ENCODE measurements around the gene AACS. TPM values are rescaled to one million over a fixed set of nuclear protein-coding genes. Genes with fewer than 3 reads are reported as not detected.

The AACS gene
- total and polyA plus RNA-seq, 9 donors = 7.5 to 37.8 (median 14.2) TPM

GRCh38 chr12:125125271-125125670, 60.0 kb downstream of the AACS start:
- Histone ChIP-seq H3K27me3 (no peaks in the 10 kb centered on the region), H3K27ac (no peak overlapping the region), H3K9me3 (no peaks in the 10 kb centered on the region), H3K36me3 (no peaks in the 10 kb centered on the region), H3K4me1 (ENCODE audit: insufficient read depth) (no peaks in the 10 kb centered on the region), H3K4me3 (no peak overlapping the region)
- WGBS, 3 donors = 95 to 98% (median 97%) methylated on average over 4 of the region's 4 CpGs
- no peak for TF ChIP-seq EP300 (IDR thresholded peaks at IDR 0.05)
- intact Hi-C loops (cut with DNase I) = no loop called here
- DNase-seq = no peak

- Histone ChIP-seq H3K27me3 (no peaks in the 10 kb centered on the region), H3K36me3 (no peaks in the 10 kb centered on the region), H3K9me3 (no peaks in the 10 kb centered on the region), H3K27ac (no peak overlapping the region), H3K4me1 (ENCODE audit: insufficient read depth) (no peaks in the 10 kb centered on the region), H3K4me3 (no peak overlapping the region)
- no peak for DNase-seq
- 91 to 94% (median 91%) methylated on average over 18 of the region's 18 CpGs for WGBS, 3 donors
- intact Hi-C loops (cut with DNase I) = no loop called here
- TF ChIP-seq POLR2A (IDR thresholded peaks at IDR 0.05) (no peak), CTCF (IDR thresholded peaks at IDR 0.05) (no peak), EP300 (IDR thresholded peaks at IDR 0.05) (no peak)
Observed at GRCh38 chr12:125128439-125129178, 63.4 kb downstream of the AACS start.

GRCh38 chr12:125129179-125129571, 63.9 kb downstream of the AACS start:
- DNase-seq = no peak
- Histone ChIP-seq H3K36me3 (no peaks in the 10 kb centered on the region), H3K4me3 (no peak overlapping the region), H3K27ac (no peak overlapping the region), H3K4me1 (ENCODE audit: insufficient read depth) (no peaks in the 10 kb centered on the region), H3K27me3 (no peaks in the 10 kb centered on the region), H3K9me3 (no peaks in the 10 kb centered on the region)
- WGBS, 3 donors = 86 to 88% (median 88%) methylated on average over 10 of the region's 10 CpGs
- TF ChIP-seq EP300 (IDR thresholded peaks at IDR 0.05) = no peak
- intact Hi-C loops (cut with DNase I) = no loop called here

GRCh38 chr12:125129591-125130255, 64.5 kb downstream of the AACS start:
- intact Hi-C loops (cut with DNase I) = no loop called here
- no peak overlapping the region for H3K27ac ChIP-seq
- H3K36me3 ChIP-seq = no peaks in the 10 kb centered on the region
- 87 to 89% (median 87%) methylated on average over 18 of the region's 18 CpGs for WGBS, 3 donors
- H3K9me3 ChIP-seq = no peaks in the 10 kb centered on the region
- H3K4me1 ChIP-seq (ENCODE audit: insufficient read depth) = no peaks in the 10 kb centered on the region
- TF ChIP-seq POLR2A (IDR thresholded peaks at IDR 0.05) (no peak), CTCF (IDR thresholded peaks at IDR 0.05) (no peak), EP300 (IDR thresholded peaks at IDR 0.05) (no peak)
- H3K27me3 ChIP-seq = no peaks in the 10 kb centered on the region
- no peak overlapping the region for H3K4me3 ChIP-seq
- DNase-seq = no peak

- DNase-seq = no peak
- H3K4me3 ChIP-seq = no peak overlapping the region
- no peaks in the 10 kb centered on the region for H3K36me3 ChIP-seq
- H3K4me1 ChIP-seq (ENCODE audit: insufficient read depth) = no peaks in the 10 kb centered on the region
- H3K27me3 ChIP-seq = no peaks in the 10 kb centered on the region
- WGBS, 3 donors = 88 to 92% (median 90%) methylated on average over 8 of the region's 8 CpGs
- intact Hi-C loops (cut with DNase I) = no loop called here
- TF ChIP-seq POLR2A (IDR thresholded peaks at IDR 0.05) (no peak), CTCF (IDR thresholded peaks at IDR 0.05) (no peak), EP300 (IDR thresholded peaks at IDR 0.05) (no peak)
- no peak overlapping the region for H3K27ac ChIP-seq
- H3K9me3 ChIP-seq = no peaks in the 10 kb centered on the region
Observed at GRCh38 chr12:125131958-125132357, 66.7 kb downstream of the AACS start.
